ENCODE measurements around the gene PHF21B.
"Not testable (repeated sequence)": the region's sequence is repeated elsewhere in the genome, so short reads cannot be mapped to it uniquely, and the experiment has no call there.

PHF21B gene

GRCh38 chr22:44916281-44917231 lies 93.2 kb downstream of the PHF21B start:
- no peak for DNase-seq

- no peak for DNase-seq
Observed at GRCh38 chr22:44915441-44915840, 94.4 kb downstream of the PHF21B start.

- DNase-seq, result no peak
Observed at GRCh38 chr22:44914026-44914721, 95.6 kb downstream of the PHF21B start.

- DNase-seq, result no peak
Observed at GRCh38 chr22:44913198-44913983, 96.4 kb downstream of the PHF21B start.

- DNase-seq, result no peak
Observed at GRCh38 chr22:44909241-44909640, 100.6 kb downstream of the PHF21B start.

- no peak for DNase-seq
Observed at GRCh38 chr22:44907765-44908737, 101.8 kb downstream of the PHF21B start.

- no peak for DNase-seq
Observed at GRCh38 chr22:44906999-44907644, 102.7 kb downstream of the PHF21B start.

- DNase-seq, result no peak
Observed at GRCh38 chr22:44906248-44906936, 103.4 kb downstream of the PHF21B start.

GRCh38 chr22:44904492-44905152 lies 105.2 kb downstream of the PHF21B start:
- not testable (repeated sequence) for DNase-seq

GRCh38 chr22:44903164-44903563 lies 106.6 kb downstream of the PHF21B start:
- not testable (repeated sequence) for DNase-seq

GRCh38 chr22:44901301-44901700 lies 108.5 kb downstream of the PHF21B start:
- no peak for DNase-seq

GRCh38 chr22:44898236-44898635 lies 111.6 kb downstream of the PHF21B start:
- no peak for DNase-seq

- no peak for DNase-seq
Observed at GRCh38 chr22:44895296-44896055, 114.3 kb downstream of the PHF21B start.

- DNase-seq, result no peak
Observed at GRCh38 chr22:44894782-44895181, 115.0 kb downstream of the PHF21B start.

- no peak for DNase-seq
Observed at GRCh38 chr22:44894321-44894720, 115.5 kb downstream of the PHF21B start.

- no peak for DNase-seq
Observed at GRCh38 chr22:44893731-44894080, 116.1 kb downstream of the PHF21B start.

GRCh38 chr22:44892803-44893730 lies 116.7 kb downstream of the PHF21B start:
- DNase-seq, result no peak

GRCh38 chr22:44892243-44892642 lies 117.6 kb downstream of the PHF21B start:
- no peak for DNase-seq

Data from activated effector memory CD4-positive, alpha-beta T cell treated with Interleukin-2 at 50 U/mL for 16 hours (primary cell).